Measurements from ENCODE around the gene IKZF2.

IKZF2 gene

DNA sequence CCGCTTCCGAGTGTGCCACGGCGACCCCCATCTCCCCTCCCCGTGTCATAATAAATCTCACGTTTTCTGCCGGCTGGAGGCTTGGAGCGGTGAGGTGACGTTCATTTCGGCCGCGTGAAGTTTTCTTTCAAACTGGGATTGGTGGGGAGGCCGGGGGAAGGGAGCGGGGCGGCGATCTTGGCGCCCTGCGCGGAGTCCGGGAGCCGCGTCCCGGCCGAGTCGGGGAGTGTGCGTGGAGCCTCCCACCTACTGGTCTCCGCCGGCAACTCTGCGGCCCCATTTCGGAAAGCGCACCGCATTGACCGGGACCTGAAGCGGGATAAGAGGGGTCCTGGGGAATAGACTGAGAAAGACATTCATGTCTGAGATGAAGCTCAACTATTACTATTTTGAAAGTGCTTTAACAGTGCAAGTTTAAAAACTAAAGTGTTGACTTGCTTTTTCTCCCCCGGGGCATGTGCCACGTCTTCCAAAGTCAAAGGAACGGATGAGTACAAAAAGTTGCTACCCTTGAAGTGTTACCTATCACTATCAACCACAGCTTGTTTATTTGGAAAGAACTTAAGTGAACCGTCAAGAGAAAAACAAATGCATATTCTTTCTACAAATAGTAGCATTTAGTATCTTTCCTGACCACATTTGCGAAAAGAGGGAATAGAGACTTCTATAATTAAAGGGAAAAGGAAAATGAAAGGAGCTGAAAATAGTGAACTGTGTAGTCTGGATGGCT is 818 bp upstream of the IKZF2 start:
- peak; percentile 43 for DNase-seq

DNA sequence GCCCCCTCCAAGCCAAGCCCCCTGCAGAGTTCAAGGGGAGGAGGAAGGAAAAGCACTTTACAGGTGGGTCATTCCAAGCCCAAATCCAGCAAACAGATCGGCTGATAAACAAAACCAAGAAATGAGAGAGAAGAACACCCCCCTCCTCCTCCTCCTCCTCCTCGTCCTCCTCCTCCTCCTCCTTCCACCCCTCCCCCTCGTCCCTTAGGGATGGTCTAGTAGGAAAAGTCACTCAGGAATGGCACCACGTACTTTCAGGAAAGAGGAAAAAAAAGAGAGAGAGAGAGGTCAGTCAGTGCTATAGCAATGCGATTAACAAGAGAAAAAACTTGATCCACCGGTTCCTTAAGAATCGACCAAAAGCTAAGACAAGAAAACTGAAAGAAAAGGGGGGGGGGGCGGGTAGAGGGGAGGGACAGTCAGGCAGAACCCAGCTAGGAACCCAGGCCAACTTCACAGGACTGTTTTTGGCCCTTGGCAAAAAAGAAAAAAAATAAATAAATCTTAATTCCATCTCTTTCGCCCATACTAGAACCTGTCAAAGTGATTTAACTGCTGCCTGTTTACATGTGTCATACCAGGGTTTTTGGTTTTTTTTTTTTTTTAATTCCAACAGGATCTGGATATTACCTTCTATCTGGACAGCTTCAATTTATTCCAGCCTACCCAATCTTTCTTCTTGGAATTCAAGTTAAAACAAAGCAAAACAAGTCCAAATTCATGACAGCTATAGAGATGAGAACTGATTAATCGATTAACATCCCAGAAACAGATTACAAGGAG is 906 bp downstream of the IKZF2 start:
- DNase-seq = no peak

DNA sequence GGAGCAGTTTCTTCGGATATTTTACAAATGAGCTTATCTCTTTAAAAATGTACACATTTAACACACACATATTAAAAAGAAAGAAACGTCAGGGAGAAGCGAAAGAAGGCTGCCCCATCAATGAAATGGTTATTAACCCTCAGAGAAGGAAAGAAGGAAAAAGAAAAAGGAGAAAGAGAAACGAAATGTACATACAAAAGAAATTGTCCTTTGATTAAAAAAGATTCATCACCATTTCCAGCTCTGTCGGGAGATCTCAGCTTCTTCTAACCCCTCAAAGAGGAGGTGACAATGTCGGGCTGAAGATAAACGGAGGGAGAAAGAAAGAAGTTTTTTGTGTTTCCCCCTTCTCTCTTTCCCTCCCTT is 1.5 kb downstream of the IKZF2 start:
- DNase-seq = no peak

DNA sequence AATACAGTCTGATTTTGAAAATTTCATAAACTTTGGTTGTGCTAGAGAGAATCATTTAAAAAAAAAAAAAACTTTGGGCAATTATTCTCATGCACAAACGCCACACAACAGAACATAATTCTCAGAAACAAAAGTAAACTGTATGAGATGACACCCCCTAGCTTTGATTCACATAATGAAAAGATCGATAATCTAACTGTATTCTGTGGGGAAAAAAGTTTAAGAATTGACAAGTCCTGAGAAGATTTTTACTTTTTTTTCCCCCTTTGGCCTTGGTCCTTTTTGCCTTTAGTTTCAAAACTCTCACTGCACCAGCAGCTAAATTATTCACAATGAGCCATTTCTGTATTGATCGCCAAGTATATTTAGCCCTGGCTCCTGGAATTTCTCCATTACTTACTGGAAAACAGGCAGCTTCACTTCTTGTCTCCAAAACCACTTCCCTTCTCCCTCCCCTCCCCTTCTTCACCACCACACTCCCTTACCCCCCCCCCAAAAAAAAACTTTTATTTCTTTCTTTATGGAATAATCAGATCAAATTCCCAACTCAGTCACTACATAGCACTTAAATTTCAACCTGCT is 2.0 kb downstream of the IKZF2 start:
- DNase-seq = no peak

DNA sequence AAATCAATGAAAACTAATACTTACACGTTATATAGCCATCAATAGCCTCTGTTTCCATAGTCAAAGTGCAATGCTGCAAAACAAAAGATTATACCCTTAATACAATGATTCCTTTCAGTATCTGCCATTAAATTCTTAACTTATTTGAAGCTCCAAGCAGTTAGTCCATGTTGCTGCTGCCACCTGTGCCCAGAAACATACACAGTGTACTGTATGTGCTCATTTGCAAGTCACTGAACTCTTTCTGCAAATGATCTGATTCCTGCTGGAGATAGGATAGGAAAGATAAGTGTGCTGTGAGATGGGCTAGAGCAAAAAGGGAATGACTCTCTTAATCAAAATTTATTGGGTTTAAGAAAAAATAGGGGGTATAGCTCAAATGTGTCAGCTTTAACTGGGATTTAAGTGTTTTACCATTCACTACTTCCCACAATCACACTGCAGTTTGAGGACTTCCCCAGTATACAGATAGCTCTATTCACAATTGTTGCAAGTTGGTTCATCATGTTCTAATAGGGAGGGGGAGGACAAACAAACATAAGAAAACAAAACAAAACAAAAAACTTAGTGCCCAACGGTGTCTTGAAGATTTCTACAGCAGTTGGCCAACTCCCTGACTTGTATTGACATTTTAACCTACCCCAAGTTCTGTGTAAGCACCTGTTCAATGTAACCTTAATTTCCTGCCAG is 2.7 kb downstream of the IKZF2 start:
- DNase-seq = no peak

DNA sequence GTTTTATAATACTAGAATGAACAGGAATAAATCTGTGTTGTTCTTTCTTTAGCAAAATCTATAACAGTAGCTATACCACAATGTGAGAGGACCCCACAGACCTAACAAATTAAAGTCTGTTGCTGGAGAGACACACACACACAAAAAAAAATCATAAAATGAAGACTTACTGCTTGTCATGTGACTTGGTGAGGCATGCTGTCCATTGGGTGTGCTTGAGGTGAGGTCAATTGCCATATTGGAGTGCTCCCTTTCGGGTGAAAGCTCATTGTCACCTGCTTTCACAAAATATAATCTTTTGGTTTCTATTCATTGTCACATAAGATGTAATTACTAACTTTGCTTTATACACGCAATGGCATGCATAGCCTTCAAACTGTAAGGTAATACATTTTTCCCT is 3.9 kb downstream of the IKZF2 start:
- DNase-seq = no peak

DNA sequence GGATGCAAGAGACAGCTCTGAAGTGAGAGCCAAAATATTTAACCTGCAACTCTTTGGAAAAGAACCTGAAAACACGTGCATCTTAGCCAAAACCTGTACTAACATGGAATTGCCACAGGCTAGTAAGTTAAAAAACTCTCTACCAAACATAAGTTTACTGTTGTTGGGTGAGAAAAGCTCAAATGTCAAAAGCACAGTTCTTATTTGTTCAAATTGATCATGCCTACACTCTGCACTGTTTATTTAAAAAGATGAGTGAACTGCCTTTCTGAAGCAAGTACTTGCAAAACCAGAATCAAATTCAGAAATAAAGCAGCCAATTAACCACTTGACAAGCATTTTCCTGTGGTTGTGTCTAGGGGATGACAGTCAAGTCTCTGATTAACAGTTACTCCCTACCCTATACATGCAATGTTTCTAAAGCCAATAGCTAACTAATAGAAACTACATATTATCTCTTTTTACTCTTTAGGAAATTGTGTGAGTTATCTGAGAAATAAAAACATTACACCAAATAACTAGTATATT is 5.6 kb downstream of the IKZF2 start:
- no peak for DNase-seq

DNA sequence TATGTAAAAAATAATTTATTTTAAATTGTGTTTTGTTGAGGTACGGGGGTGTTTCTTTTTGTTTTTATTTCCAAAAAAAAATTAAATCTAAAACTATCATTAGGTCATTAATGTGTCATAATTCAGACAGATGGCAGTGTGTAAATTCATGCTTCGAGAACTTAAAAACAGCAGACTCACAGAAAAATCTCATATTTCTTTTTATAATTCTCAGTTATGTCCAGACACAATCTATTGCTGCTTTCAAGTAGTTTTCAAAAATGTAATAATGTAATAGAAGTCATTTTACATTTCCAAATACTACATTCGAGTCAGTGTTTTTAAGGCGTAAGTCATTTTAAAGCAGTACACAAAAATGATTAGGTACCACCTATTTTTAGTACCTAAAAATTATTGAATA is 14.3 kb downstream of the IKZF2 start:
- DNase-seq = no peak

DNA sequence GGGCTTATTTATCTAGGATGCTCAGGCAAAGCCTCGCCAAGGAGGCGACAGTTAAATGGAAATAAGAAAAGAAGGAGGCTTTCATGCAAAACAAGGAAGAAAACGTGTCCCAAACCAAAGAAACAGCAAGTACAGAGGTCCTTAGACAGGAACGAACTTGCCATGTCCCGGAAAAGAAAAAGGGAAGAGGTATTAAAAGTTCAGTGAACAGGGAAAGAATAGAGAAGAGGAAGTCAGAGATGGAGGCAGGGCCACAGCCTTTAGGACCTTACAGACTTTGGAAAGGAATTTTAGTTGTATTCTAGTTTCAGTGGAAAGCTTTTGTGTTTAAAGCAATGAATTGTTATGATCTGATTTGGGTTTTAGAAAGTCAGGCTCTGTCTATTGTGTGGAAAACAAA is 22.1 kb downstream of the IKZF2 start:
- peak; percentile 33 for DNase-seq

DNA sequence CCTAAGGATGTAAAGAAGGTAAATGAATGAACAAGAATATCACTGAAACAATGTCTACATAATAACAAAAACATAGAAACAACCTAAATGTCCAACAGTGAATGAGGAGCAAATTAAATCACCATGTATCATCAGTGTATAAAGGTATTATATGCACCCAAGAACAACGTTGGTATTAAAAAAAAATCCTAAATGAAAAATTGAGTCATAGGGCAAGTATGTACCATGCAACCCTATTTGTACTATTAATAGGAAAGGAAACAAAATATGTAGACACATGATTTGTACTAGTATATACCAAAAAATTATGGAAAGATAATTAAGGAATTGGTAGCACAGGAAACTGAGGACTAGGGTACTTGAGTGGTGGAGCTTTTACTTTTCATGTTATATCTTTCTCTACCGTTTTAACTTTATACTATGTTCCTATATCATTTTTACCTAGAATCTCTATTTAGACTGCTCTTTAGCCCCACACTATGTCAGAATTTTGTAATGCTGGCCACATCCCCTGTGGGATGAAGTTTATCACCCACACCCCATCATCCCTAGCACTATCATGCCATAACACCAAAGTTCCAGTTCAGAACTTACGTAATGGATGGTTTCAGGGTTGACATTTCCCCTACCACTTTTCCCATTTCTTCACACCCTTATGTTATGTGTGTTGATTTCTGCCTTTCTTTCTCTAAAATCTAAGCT is 25.6 kb downstream of the IKZF2 start:
- no peak for DNase-seq

DNA sequence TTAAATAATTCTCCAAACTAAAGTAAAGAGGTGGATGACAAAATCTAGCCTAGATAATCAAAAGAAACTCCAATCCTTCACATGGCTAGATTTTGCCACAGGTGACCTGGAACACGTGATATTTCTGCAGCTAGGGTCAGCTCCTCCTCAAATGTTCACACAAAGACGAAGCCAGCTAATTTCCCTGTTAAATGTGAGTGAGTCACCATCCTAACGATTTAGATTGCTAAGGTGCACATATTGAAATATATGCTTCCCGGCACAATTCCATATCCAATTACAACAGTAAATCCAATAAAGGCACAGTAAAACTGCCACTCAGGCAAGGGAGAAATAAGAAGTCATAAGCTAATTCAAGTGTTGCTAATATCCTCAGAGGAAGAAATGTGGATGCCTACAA is 28.7 kb downstream of the IKZF2 start:
- DNase-seq = no peak

DNA sequence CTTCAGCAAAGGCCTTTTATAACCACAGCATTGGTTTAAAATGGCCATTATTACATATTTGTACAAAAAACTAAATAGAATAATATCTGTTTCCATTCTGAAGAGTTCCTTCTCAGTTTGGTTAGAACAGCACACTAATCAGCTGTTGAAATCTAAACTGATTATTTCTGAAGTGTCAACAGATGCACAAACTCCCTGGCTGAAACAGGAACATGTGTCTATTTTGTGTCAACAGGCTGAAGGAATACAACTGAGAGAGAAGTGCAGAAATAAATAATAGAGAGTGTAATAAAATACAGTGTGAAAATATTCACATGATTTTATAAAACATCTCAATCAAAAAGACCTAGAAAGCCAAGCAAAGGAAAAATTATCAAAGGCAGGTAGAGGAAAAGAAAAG is 29.7 kb downstream of the IKZF2 start:
- DNase-seq = no peak

DNA sequence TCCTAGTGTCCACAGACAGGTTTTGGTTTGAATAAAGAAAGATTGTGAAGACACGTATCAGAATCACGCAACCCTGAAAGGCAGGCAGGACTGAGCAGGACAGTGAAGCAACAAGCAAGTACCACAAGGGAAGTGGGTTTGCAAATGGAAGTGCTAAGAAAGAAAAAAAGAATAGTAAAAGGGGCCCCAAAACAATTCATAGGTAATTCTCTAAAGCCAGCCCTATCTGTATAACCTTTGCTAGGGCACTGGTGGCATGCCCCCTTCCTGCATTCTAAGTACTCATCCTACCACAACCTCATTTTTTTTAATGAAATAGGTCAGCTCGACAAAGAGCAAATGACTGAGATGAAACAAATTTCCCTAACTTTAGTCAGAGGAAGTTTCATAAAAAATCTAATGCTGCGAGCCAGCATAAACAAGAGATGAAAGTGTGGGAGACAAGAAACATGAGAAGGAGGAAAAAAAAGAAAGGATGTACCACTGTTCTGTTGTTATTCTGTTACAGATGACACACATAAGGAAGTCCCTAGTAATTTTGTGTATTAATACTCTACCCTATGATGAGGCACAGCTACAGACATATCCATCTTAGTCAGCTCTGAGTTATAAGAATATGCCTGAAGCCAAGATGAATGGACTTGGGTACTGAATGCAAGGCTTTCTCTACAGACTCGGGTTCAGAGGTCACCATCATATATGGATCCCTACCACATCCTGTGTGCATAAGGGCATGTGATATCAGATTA is 32.2 kb downstream of the IKZF2 start:
- no peak for DNase-seq

DNA sequence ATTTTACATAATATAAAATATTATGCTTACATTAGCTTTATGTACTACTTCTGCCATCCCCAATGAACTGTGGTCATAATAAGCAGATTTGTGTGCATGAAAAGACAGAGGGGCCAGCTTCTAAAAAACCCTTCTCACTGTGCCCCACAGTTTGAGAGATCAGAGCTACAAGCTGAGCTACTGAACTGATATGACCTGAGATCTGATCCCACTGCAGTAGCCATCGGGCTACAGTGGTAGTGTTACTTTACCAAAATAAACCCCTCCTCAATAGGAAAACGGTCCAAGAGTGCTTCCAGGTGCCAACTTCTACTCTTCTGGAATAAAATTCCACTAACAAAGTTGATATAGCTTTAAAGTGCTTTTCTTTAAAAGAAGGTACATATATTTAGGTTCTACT is 43.1 kb downstream of the IKZF2 start:
- DNase-seq = no peak

DNA sequence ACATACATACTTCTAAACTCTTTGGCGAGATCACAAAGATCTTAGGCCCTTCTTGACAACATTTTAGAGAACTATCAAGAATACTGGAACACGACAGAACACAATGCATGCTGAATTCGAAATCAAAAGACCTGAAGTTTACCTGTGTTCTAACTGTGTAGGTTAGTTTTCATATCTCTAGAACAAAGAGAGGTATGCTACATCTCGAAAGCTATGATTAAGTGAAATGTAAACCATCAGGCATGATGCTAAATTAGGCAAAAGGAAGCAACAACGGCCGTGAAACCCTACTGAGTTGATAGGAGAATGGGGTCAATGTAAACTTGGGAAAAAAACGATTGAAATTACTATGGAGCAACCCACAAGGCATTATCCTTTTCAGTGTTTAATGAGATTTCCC is 43.7 kb downstream of the IKZF2 start:
- no peak for DNase-seq

DNA sequence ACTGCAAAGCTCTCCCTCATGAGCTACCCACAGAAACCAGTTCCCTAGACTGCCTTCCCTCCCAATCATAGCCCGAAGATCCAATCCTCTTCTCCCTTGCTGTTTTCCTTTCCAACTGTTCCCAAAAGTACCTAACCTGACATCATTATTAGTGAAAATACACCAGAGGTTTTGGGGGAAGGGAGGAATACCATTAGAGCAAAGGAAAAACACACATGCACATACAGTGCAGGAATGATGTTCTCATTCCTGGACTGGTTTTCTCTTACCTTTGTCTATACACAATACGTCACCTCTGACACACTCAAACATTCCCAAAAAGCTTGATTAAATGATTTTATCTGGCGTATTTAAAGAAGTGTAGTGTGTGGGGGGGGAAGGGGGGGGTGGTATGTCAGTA is 46.2 kb downstream of the IKZF2 start:
- DNase-seq = no peak

DNA sequence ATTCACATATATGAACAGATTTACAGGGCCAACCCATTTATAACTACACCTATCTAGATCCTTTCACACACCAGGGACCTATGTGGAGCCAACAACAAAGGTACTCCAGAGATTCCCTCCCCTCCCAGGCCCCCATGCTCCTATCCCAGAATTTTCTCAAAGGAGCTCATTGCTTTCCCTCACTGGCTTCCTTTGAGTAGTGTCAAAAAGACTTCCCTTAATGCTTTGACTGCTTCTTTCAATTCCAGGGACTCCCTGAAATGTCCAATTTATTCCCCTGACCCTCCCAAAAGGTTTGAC is 46.6 kb downstream of the IKZF2 start:
- no peak for DNase-seq

DNA sequence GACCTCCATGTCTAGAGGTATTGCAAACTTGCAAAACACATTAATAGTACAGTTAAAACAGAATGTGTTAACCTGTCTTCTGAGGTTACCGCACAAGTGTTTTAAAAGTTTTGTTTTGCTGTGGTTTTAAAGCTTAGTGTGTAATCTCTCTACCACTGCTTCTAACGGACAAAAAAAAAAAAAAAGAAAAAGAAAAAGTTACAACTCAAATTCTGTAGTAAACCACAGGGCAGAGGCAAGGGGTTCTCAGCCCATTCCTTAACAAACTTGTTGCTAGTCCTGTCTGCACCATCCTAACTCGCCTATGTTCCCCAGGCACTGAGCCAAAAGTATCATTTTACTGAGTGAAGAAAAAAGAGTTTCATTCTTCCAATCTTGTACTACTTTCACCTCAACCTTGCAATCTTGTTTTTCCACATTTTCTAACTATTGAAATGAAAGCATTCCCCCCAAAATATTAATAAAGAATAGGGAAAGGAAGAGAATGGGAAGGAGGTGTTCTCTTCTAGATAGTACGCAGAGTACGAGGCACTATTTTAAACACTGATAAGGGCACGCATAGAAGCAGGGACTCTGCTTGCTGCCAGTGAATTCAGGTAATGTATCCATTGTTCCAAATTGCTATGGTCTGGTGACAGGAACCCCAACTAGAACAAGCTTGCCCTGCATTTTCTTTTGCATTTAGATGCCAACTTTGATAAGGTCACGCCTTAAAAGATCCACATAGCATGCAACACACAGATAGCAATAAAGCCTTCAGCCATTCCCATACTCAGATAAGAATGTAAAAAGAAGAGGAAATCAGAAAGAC is 47.1 kb downstream of the IKZF2 start:
- DNase-seq = no peak

DNA sequence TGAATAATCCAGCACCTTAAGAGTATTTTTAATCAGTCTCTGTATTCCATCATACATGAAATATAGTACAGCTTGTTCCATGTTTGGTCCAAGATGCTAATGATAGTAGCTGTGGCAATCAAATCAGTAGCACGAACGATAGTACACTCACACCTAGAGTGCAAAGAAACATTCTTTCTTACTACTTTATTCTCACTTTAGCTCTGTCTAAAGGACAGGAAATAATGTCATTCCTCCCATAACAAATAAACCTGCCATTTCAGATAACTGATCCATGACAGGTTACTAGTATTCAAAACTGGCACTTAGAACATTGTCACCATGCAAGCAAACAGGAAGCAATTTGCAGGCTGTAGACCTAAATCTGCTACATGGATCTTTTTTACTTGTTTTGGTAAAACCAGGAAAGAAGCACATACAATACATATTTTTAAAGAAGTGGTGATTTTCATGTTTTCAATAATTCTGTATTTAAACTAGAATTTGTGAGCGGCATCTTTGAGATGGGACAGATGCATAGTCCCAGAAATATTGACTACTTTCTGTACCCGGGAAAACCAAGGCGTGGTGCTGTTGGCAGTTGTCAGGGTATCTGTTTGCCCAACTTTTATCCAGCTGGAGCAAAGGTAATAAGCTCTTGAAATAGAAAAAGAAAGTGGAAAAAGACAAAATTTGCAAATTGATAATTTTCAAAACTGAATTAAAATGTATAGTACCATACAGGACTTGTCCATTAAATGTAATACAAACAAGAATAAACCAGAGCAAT is 49.5 kb downstream of the IKZF2 start:
- DNase-seq = no peak

DNA sequence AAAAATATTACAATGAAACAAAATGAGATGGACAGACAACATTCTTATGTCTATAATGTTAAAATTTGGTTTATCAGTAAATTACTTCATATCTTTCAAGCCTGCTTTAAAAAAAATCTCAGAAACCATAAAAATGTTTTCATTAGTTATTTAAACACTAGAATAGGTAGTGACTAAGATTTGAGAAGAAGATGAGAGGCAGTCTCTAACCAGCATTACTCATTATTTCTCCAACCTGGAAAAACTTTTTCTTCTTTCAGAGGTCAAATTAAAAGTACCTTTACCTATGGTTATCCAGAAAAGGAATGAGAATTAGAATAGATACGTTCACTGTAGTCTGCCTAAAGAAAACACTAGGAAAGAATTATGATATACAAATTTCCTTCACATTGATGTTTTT is 50.3 kb downstream of the IKZF2 start:
- no peak for DNase-seq

DNA sequence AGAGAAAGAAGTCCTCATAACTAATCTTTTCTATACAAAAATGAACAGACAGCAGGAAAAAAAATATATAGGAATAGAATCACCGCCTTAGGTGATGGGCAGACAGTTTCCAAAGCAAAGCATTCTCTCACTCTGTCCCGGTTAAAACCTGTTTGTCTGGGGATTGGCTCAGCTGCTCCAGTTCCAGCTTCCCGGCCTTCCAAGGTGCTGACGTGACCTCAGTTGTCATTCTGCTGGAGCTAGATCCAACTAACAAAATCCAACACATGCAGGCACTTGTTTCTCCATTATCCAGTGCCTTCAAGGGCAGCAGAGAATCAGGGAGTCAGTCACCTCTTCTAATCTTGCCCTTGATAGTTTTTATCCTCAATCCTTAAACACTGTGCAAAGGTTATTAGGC is 52.8 kb downstream of the IKZF2 start:
- DNase-seq = no peak

Measured in inflammatory macrophage treated with lipopolysaccharide for 4 hours (primary cell).